Small intestine (tissue), 7 donors: Measurements from ENCODE around the gene FGFR3. TPM values are rescaled to one million over a fixed set of nuclear protein-coding genes. Genes with fewer than 3 reads are reported as not detected.

Experiments used
- DNase-seq, 2 donors: peaks; one replicate each; pipeline versions ENCODE4 v3.0.0 to v3.0.0-alpha.2; 2013
- FAIRE-seq: peaks from 2 replicates; lab custom pipeline; 2012; peaks lifted over from hg19 to GRCh38; lab: Jason Lieb, UNC
- H3K27ac ChIP-seq, 3 donors: one replicate each; pipeline ENCODE4 v1.5.1; 2013; ENCODE audit warnings: low read length in 2 of 3, mild to moderate bottlenecking in 2 of 3, control low read depth in 1 of 3, inconsistent platforms in 1 of 3, low read depth in 1 of 3, moderate library complexity in 1 of 3
- H3K27me3 ChIP-seq, 3 donors: one replicate each; pipeline ENCODE4 v1.6.1; 2013; ENCODE audit warnings: low read length in 3 of 3, inconsistent platforms in 1 of 3; ENCODE audit not compliant: control insufficient read depth in 3 of 3, insufficient read depth in 3 of 3
- H3K36me3 ChIP-seq, 3 donors: one replicate each; pipeline ENCODE4 v1.6.1; 2013; ENCODE audit warnings: low read length in 3 of 3, inconsistent platforms in 1 of 3, low read depth in 1 of 3, mild to moderate bottlenecking in 1 of 3, moderate library complexity in 1 of 3; ENCODE audit not compliant: control insufficient read depth in 3 of 3, insufficient read depth in 2 of 3
- H3K4me1 ChIP-seq, 3 donors: one replicate each; pipeline ENCODE4 v1.6.1; 2013; ENCODE audit warnings: low read length in 2 of 3, inconsistent platforms in 1 of 3, low read depth in 1 of 3, mild to moderate bottlenecking in 1 of 3, moderate library complexity in 1 of 3; ENCODE audit not compliant: control insufficient read depth in 3 of 3, insufficient read depth in 2 of 3
- H3K4me3 ChIP-seq, 3 donors: one replicate each; pipeline ENCODE4 v1.5.1; 2013; ENCODE audit warnings: low read length in 3 of 3, control low read depth in 1 of 3, inconsistent platforms in 1 of 3, low read depth in 1 of 3, mild to moderate bottlenecking in 1 of 3, moderate library complexity in 1 of 3
- H3K9me3 ChIP-seq, 2 donors: one replicate each; pipeline ENCODE4 v1.6.1; 2013; ENCODE audit warnings: low read depth in 1 of 2, low read length in 1 of 2; ENCODE audit not compliant: control insufficient read depth in 2 of 2, insufficient read depth in 1 of 2
- WGBS, 3 donors: extraction: QIAGEN DNeasy Blood & Tissue Kit; methylation state at CpG; one replicate each; pipeline ENCODE4 v1.1.7; 2013; 5-methylcytosine and 5-hydroxymethylcytosine counted together
- polyA plus RNA-seq, 4 donors: library from polyadenylated mRNA; stranded (reverse) in 3 of 4; unstranded in 1 of 4; fragments of 200-250 nt in 3 of 4; fragments of 120-200 nt in 1 of 4; gene quantifications; one replicate each; pipeline versions ENCODE4 v1.2.1 to v1.2.3, GENCODE V29; 2013
- donor health status: healthy with polysubstance abuse.
- donor health status: control.
- donor health status: control.
- donor health status: Bipolar disorder and iron deficiency.
- donor health status: healthy.

The FGFR3 gene
- polyA plus RNA-seq, 4 donors, result 13.8 to 267 (median 35.7) TPM

- no peak for FAIRE-seq
- 71 to 83% (median 82%) methylated on average over 10 of the region's 10 CpGs for WGBS, 3 donors
- no peaks in the 10 kb centered on the region for H3K9me3 ChIP-seq
- H3K4me1 ChIP-seq, result peaks cover 0 to 39% (median 0%) of the 10 kb centered on the region in 3 donors
- no peak overlapping the region for H3K4me3 ChIP-seq
- DNase-seq, result no peak
- no peaks in the 10 kb centered on the region for H3K36me3 ChIP-seq
- no peak overlapping the region for H3K27ac ChIP-seq
- H3K27me3 ChIP-seq, result no peaks in the 10 kb centered on the region
Observed at GRCh38 chr4:1784395-1784788, 8.7 kb upstream of the FGFR3 start.

- peak; percentile 49 to 71 for DNase-seq
- Histone ChIP-seq H3K27ac (no peak overlapping the region), H3K4me3 (no peak overlapping the region), H3K9me3 (no peaks in the 10 kb centered on the region), H3K27me3 (no peaks in the 10 kb centered on the region), H3K36me3 (no peaks in the 10 kb centered on the region), H3K4me1 (peaks cover 0 to 33% (median 0%) of the 10 kb centered on the region in 3 donors)
- 48 to 64% (median 58%) methylated on average over 13 to 17 of the region's 17 CpGs for WGBS, 3 donors
- no peak for FAIRE-seq
Observed at GRCh38 chr4:1784789-1785591, 8.1 kb upstream of the FGFR3 start.

- Histone ChIP-seq H3K4me3 (no peak overlapping the region), H3K36me3 (no peaks in the 10 kb centered on the region), H3K27ac (no peak overlapping the region), H3K27me3 (no peaks in the 10 kb centered on the region), H3K4me1 (peaks cover 0 to 33% (median 0%) of the 10 kb centered on the region in 3 donors), H3K9me3 (no peaks in the 10 kb centered on the region)
- DNase-seq, result no peak
- FAIRE-seq, result no peak
- WGBS, 3 donors, result 48 to 79% (median 65%) methylated on average over 10 to 11 of the region's 11 CpGs
Observed at GRCh38 chr4:1785592-1785991, 7.5 kb upstream of the FGFR3 start.

- Histone ChIP-seq H3K4me3 (no peak overlapping the region), H3K36me3 (no peaks in the 10 kb centered on the region), H3K4me1 (peaks cover 0 to 33% (median 0%) of the 10 kb centered on the region in 3 donors), H3K27me3 (no peaks in the 10 kb centered on the region), H3K9me3 (no peaks in the 10 kb centered on the region), H3K27ac (no peak overlapping the region)
- DNase-seq, result no peak
- FAIRE-seq, result no peak
- 43 to 81% (median 69%) methylated on average over 31 to 34 of the region's 34 CpGs for WGBS, 3 donors
Observed at GRCh38 chr4:1786544-1787362, 6.3 kb upstream of the FGFR3 start.

GRCh38 chr4:1787411-1788077 lies 5.5 kb upstream of the FGFR3 start:
- Histone ChIP-seq H3K27ac (no peak overlapping the region), H3K36me3 (no peaks in the 10 kb centered on the region), H3K9me3 (no peaks in the 10 kb centered on the region), H3K4me3 (no peak overlapping the region), H3K27me3 (peaks cover 0 to 1% (median 0%) of the 10 kb centered on the region in 3 donors), H3K4me1 (peaks cover 0 to 41% (median 0%) of the 10 kb centered on the region in 3 donors)
- DNase-seq, result no peak
- 50 to 60% (median 59%) methylated on average over 18 to 25 of the region's 25 CpGs for WGBS, 3 donors
- FAIRE-seq, result no peak

GRCh38 chr4:1788254-1788973 lies 4.7 kb upstream of the FGFR3 start:
- H3K27ac ChIP-seq, result no peak overlapping the region
- no peaks in the 10 kb centered on the region for H3K9me3 ChIP-seq
- H3K4me3 ChIP-seq, result no peak overlapping the region
- FAIRE-seq (no peak), DNase-seq (no peak)
- peaks cover 0 to 45% (median 0%) of the 10 kb centered on the region in 3 donors for H3K4me1 ChIP-seq
- H3K27me3 ChIP-seq, result peaks cover 0 to 2% (median 0%) of the 10 kb centered on the region in 3 donors
- 73 to 82% (median 79%) methylated on average over 13 of the region's 13 CpGs for WGBS, 3 donors
- H3K36me3 ChIP-seq, result no peaks in the 10 kb centered on the region

- no peaks in the 10 kb centered on the region for H3K9me3 ChIP-seq
- DNase-seq (no peak), FAIRE-seq (no peak)
- H3K27ac ChIP-seq, result no peak overlapping the region
- 90 to 99% (median 90%) methylated on average over 14 to 21 of the region's 21 CpGs for WGBS, 3 donors
- H3K4me1 ChIP-seq, result peaks cover 0 to 42% (median 0%) of the 10 kb centered on the region in 3 donors
- no peak overlapping the region for H3K4me3 ChIP-seq
- H3K36me3 ChIP-seq, result peaks cover 0 to 6% (median 0%) of the 10 kb centered on the region in 3 donors
- peaks cover 0 to 2% (median 0%) of the 10 kb centered on the region in 3 donors for H3K27me3 ChIP-seq
Observed at GRCh38 chr4:1789552-1789951, 3.5 kb upstream of the FGFR3 start.
